Esophagus muscularis mucosa (tissue), 4 donors: ENCODE measurements around the gene FXYD3. TPM values are rescaled to one million over a fixed set of nuclear protein-coding genes. Genes with fewer than 3 reads are reported as not detected.

Experiments
- DNase-seq: peaks from one replicate; pipeline ENCODE4 v3.0.0-alpha.2; 2017; ENCODE audit errors: extremely low spot score
- H3K27ac ChIP-seq, 4 donors: fragments of 200-600 bp; sonication (generic); replicated peaks in 1 of 4; 1 replicate in 3 of 4; 2 replicates in 1 of 4; pipeline ENCODE4 v1.5.1; 2016 to 2019; ENCODE audit warnings: mild to moderate bottlenecking in 1 of 4
- H3K27me3 ChIP-seq, 4 donors: fragments of 200-600 bp; sonication (generic); one replicate each; pipeline versions ENCODE4 v1.5.1 to v1.6.0; 2016 to 2019
- H3K36me3 ChIP-seq, 4 donors: fragments of 200-600 bp; sonication (generic); one replicate each; pipeline ENCODE4 v1.5.1; 2016 to 2019
- H3K4me1 ChIP-seq, 4 donors: fragments of 200-600 bp; sonication (generic); one replicate each; pipeline ENCODE4 v1.5.1; 2016 to 2019
- H3K4me3 ChIP-seq, 4 donors: fragments of 200-600 bp; sonication (generic); 1 replicate in 2 of 4; 2 replicates in 2 of 4; pipeline ENCODE4 v1.5.1; 2016 to 2019; ENCODE audit warnings: mild to moderate bottlenecking in 4 of 4, moderate library complexity in 1 of 4
- H3K9me3 ChIP-seq, 4 donors: fragments of 200-600 bp; sonication (generic); 1 replicate in 3 of 4; 2 replicates in 1 of 4; pipeline ENCODE4 v1.5.1; 2016 to 2019
- EP300 ChIP-seq: sonication (generic); formaldehyde crosslinking; IDR thresholded peaks from one replicate; pipeline ENCODE4 v1.6.1; 2017; ENCODE audit warnings: antibody characterized with exemption
- POLR2A ChIP-seq: fragments of 450-650 bp; IDR thresholded peaks from one replicate; pipeline ENCODE4 v1.6.1; 2017; ENCODE audit warnings: antibody characterized with exemption, moderate library complexity, mild to moderate bottlenecking, low read depth
- POLR2AphosphoS5 ChIP-seq, 2 donors: sonication (generic); formaldehyde crosslinking; IDR thresholded peaks; one replicate each; pipeline ENCODE4 v1.6.1; 2017; ENCODE audit warnings: antibody characterized with exemption in 2 of 2
- WGBS: methylation state at CpG from one replicate; pipeline ENCODE4 v1.1.5; 2018; 5-methylcytosine and 5-hydroxymethylcytosine counted together
- intact Hi-C: fragments of 100-400 bp; cut with DNase I; formaldehyde crosslinking; loops from one replicate; pipeline ENCODE4 v1.15.1; 2023
- total RNA-seq, 4 donors: library from RNA; depleted of rRNA; stranded (reverse); fragments of >200 nt; gene quantifications; one replicate each; pipeline versions ENCODE4 v1.1.0 to v1.2.1, GENCODE V29; 2016
- TF ChIP-seq, protein P1 (sequence below), 3 experiments: fragments of 200-600 bp in 2 of 3; fragments of 450-650 bp in 1 of 3; sonication (generic) in 2 of 3; IDR thresholded peaks; one replicate each; pipeline ENCODE4 v1.5.1; 2017 to 2019; ENCODE audit warnings: antibody characterized with exemption in 3 of 3, mild to moderate bottlenecking in 2 of 3, moderate library complexity in 1 of 3

The FXYD3 gene
- total RNA-seq, 4 donors from 2014 or later = 0.83 to 3.8 (median 3.1) TPM

DNA sequence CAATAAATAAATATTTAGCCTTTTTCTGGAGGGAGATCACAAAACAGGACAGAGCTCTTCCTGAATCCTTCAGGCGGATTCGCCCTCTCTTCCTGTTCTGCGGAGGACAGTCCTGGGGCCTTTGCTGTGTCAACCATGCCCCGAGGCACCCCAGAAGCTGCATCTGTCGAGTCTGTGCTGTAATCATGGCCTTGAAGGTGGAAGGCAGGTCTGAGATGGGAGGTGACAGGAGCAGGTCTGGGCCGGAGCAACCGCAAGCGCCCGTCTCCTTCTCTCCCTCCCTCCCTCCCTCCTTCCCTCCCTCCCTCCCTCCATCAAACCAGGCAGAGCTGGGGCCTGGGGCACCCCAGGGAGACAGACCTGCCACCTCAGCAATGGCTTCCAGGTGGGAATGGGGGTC is 4.6 kb upstream of the FXYD3 start:
- TF ChIP-seq POLR2A = no peak
- TF ChIP-seq EP300 = no peak
- TF ChIP-seq, protein P1, sequence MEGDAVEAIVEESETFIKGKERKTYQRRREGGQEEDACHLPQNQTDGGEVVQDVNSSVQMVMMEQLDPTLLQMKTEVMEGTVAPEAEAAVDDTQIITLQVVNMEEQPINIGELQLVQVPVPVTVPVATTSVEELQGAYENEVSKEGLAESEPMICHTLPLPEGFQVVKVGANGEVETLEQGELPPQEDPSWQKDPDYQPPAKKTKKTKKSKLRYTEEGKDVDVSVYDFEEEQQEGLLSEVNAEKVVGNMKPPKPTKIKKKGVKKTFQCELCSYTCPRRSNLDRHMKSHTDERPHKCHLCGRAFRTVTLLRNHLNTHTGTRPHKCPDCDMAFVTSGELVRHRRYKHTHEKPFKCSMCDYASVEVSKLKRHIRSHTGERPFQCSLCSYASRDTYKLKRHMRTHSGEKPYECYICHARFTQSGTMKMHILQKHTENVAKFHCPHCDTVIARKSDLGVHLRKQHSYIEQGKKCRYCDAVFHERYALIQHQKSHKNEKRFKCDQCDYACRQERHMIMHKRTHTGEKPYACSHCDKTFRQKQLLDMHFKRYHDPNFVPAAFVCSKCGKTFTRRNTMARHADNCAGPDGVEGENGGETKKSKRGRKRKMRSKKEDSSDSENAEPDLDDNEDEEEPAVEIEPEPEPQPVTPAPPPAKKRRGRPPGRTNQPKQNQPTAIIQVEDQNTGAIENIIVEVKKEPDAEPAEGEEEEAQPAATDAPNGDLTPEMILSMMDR (IDR thresholded peaks at IDR 0.05) = no peak
- no peak for TF ChIP-seq POLR2AphosphoS5 (IDR thresholded peaks at IDR 0.05)
- WGBS = 62% methylated on average over 9 of the region's 9 CpGs
- Histone ChIP-seq H3K36me3 (no peaks in the 10 kb centered on the region), H3K4me3 (no peak overlapping the region), H3K4me1 (peaks cover 9 to 24% (median 14%) of the 10 kb centered on the region in 4 donors), H3K27ac (peak overlapping the region in 2 of 4 donors; percentile 15 to 58), H3K27me3 (peaks cover 0 to 26% (median 0%) of the 10 kb centered on the region in 4 donors), H3K9me3 (no peaks in the 10 kb centered on the region)
- no peak for DNase-seq
- intact Hi-C loops = no loop called here

- Histone ChIP-seq H3K4me3 (no peak overlapping the region), H3K4me1 (peaks cover 9 to 18% (median 12%) of the 10 kb centered on the region in 4 donors), H3K27ac (no peak overlapping the region), H3K9me3 (no peaks in the 10 kb centered on the region), H3K27me3 (peaks cover 0 to 26% (median 0%) of the 10 kb centered on the region in 4 donors), H3K36me3 (no peaks in the 10 kb centered on the region)
- no peak for DNase-seq
- no peak for TF ChIP-seq EP300
- TF ChIP-seq, protein P1 (IDR thresholded peaks at IDR 0.05) = no peak
- no peak for TF ChIP-seq POLR2AphosphoS5 (IDR thresholded peaks at IDR 0.05)
- no peak for TF ChIP-seq POLR2A
- WGBS = 81% methylated on average over 14 of the region's 15 CpGs
- intact Hi-C loops = no loop called here
Measured at GRCh38 chr19:35112995-35113688, 2.5 kb upstream of the FXYD3 start.

- Histone ChIP-seq H3K27ac (peak overlapping the region; percentile 16 to 63 (median 59)), H3K4me1 (peaks cover 9 to 14% (median 12%) of the 10 kb centered on the region in 4 donors), H3K9me3 (no peaks in the 10 kb centered on the region), H3K4me3 (peak overlapping the region; percentile 34 to 46 (median 37)), H3K27me3 (peaks cover 0 to 16% (median 0%) of the 10 kb centered on the region in 4 donors), H3K36me3 (no peaks in the 10 kb centered on the region)
- WGBS = 14% methylated on average over 17 of the region's 23 CpGs
- TF ChIP-seq, protein P1 (IDR thresholded peaks at IDR 0.05) = peak; percentile 80 to 97 (median 83)
- TF ChIP-seq POLR2AphosphoS5 (IDR thresholded peaks at IDR 0.05) = peak in 1 of 2 donors; percentile 17
- TF ChIP-seq POLR2A = no peak
- TF ChIP-seq EP300 = no peak
- no peak for DNase-seq
- intact Hi-C loops = loop anchor here (1.0 kb wide), 1 partner anchor 21 kb away; the partner anchor contains the start of gene LGI4
Measured at GRCh38 chr19:35114353-35115176, 1.1 kb upstream of the FXYD3 start.

- TF ChIP-seq POLR2A (no peak), POLR2AphosphoS5 (IDR thresholded peaks at IDR 0.05) (no peak)
- TF ChIP-seq, protein P1 (IDR thresholded peaks at IDR 0.05) = no peak
- peak overlapping the region; percentile 26 to 44 (median 30) for H3K4me3 ChIP-seq
- peaks cover 12 to 26% (median 22%) of the 10 kb centered on the region in 4 donors for H3K4me1 ChIP-seq
- WGBS = 95% methylated on average over 11 of the region's 13 CpGs
- peak overlapping the region; percentile 43 to 72 (median 58) for H3K27ac ChIP-seq
- no peak for DNase-seq
- no peaks in the 10 kb centered on the region for H3K36me3 ChIP-seq
- no peaks in the 10 kb centered on the region for H3K9me3 ChIP-seq
- intact Hi-C loops = no loop called here
- H3K27me3 ChIP-seq = peaks cover 0 to under 1% (median 0%) of the 10 kb centered on the region in 4 donors
Measured at GRCh38 chr19:35116072-35116801, 614 bp downstream of the FXYD3 start.
